HG03432 (cell line): Measurements from ENCODE around the gene CAMSAP2.

ENCODE experiments used
- ATAC-seq: cut with Tn5 transposase; IDR thresholded peaks from one replicate; pipeline ENCODE4 v1.9.1; 2021; ENCODE audit warnings: mild to moderate bottlenecking, moderate library complexity; ENCODE audit not compliant: unreplicated experiment

Gene CAMSAP2

GRCh38 chr1:200895801-200896530, 157.3 kb downstream of the CAMSAP2 start:
- ATAC-seq: peak; percentile 43

GRCh38 chr1:200896531-200897196, 158.0 kb downstream of the CAMSAP2 start:
- ATAC-seq: no peak

- ATAC-seq: no peak
Measured at GRCh38 chr1:200897259-200897658, 158.6 kb downstream of the CAMSAP2 start.

GRCh38 chr1:200899015-200899386, 160.3 kb downstream of the CAMSAP2 start:
- ATAC-seq: no peak

- no peak for ATAC-seq
Measured at GRCh38 chr1:200899451-200899915, 160.8 kb downstream of the CAMSAP2 start.

- ATAC-seq: no peak
Measured at GRCh38 chr1:200899954-200900867, 161.5 kb downstream of the CAMSAP2 start.

- ATAC-seq: no peak
Measured at GRCh38 chr1:200900877-200901276, 162.2 kb downstream of the CAMSAP2 start.

- ATAC-seq: no peak
Measured at GRCh38 chr1:200901350-200901749, 162.7 kb downstream of the CAMSAP2 start.

- ATAC-seq: no peak
Measured at GRCh38 chr1:200901796-200902444, 163.2 kb downstream of the CAMSAP2 start.

- no peak for ATAC-seq
Measured at GRCh38 chr1:200903793-200904192, 165.1 kb downstream of the CAMSAP2 start.

GRCh38 chr1:200904772-200905171, 166.1 kb downstream of the CAMSAP2 start:
- ATAC-seq: no peak

GRCh38 chr1:200905411-200906052, 166.8 kb downstream of the CAMSAP2 start:
- ATAC-seq: peak; percentile 63

- ATAC-seq: no peak
Measured at GRCh38 chr1:200906491-200906890, 167.8 kb downstream of the CAMSAP2 start.

GRCh38 chr1:200907611-200908097, 169.0 kb downstream of the CAMSAP2 start:
- ATAC-seq: peak; percentile 76

GRCh38 chr1:200908191-200908868, 169.6 kb downstream of the CAMSAP2 start:
- no peak for ATAC-seq

GRCh38 chr1:200909071-200909470, 170.4 kb downstream of the CAMSAP2 start:
- ATAC-seq: no peak

- peak; percentile 39 for ATAC-seq
Measured at GRCh38 chr1:200909757-200910239, 171.1 kb downstream of the CAMSAP2 start.
